GM19238 (cell line): ENCODE measurements around the gene TRAF3.
A peak's percentile ranks its signal among the peaks of the same experiment; 100 is the strongest.
"Not testable (repeated sequence)": the region's sequence is repeated elsewhere in the genome, so short reads cannot be mapped to it uniquely, and the experiment has no call there.

Source experiments
- DNase-seq: peaks from one replicate; pipeline ENCODE4 v3.0.0; 2011; ENCODE audit warnings: low spot score; ENCODE audit not compliant: insufficient read length

The TRAF3 gene

DNA sequence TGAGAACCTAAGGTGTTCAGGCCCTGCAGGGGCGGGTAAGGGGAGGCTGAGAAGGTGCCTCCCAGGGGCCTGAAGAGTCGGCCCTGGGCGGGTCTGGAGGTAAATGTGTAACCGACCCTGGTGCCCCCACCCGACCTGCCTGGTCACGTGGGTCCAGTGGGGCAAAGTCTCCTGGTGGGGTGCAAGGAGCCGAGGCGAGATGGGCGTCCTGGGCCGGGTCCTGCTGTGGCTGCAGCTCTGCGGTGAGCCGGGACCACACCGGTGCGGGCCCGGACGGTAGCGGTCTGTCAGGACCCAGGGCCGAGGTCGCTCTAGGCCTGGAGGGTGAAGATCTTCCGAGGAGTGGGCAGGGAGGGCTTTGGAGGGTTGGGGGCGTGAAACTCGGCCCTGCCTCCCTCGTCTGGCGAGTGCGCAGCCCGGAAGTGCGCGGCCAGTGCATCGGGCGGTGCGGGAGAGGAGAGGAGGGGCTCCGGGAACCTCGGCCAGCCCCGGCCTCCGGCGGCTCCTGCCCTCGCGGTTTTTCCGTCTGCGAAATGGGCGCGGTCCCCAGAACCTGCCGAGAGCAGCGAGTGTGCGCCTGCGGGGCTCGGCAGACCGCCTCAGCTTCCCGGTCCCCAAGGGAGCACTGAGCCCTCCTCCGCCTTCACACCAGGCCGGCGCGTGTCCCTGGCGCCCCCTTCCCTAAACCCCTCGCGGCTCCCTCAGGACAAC, 145.4 kb downstream of the TRAF3 start, which contains the start of gene AMN:
Gene AMN (plus strand): TSS at position 174 of the 711 bp plus-strand sequence. CDS start 26 bp downstream, at position 200.
- DNase-seq, result no peak

DNA sequence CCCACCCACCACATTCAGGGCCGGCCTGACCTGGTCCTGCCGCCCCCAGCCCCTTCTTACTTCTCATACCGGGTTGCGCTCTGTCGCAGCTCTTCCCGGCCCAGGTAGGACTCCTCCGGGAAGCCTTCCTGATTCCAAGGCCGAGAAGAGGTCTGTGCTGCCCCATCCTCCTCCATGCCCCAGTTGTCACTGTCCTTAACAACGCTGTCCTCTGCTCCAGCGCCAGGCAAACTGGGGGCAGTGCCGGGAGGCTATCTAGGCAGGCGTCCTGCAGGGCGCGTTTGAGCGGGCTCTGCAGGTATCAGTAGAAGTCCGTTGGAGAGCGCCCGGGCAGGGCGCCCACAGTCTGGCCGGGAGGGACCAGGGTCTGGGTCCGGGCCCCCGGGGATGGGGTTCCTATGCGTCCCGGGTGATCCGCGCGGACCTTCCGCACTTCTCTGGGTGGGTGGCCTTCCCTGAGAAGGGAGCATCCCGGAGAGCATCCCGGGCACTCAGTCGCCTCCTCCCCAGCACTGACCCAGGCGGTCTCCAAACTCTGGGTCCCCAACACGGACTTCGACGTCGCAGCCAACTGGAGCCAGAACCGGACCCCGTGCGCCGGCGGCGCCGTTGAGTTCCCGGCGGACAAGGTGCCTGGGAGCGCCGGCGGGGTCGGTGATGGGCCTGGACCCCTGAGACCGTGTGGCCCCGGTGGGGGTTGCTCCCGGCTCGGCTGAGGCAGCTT, 146.1 kb downstream of the TRAF3 start:
- no peak for DNase-seq

DNA sequence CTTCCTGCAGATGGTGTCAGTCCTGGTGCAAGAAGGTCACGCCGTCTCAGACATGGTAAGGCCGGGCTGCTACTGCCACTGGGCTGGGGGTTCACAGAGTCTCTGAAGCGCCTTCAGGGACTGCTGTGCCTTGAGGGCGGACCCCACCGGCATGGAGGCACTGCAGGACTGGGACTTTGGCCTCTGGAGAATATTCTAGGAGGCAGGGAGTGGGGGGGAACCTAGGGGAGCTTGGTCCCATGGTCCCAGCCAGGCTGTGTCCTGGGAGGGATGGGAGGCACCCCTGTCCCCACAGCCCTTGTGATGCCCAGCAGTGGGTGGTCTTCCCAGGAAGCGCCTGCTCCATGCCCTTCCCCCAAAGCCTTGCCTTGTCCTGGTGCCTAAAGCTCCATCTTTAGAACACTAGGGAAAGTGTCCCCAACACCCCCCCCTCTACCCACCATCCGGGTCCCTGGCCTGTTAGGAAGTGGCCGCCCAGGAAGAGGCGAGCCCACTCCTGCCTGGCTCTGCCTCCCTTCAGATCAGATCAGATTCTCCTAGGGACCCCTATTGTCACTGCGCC, 146.8 kb downstream of the TRAF3 start:
- DNase-seq, result no peak

DNA sequence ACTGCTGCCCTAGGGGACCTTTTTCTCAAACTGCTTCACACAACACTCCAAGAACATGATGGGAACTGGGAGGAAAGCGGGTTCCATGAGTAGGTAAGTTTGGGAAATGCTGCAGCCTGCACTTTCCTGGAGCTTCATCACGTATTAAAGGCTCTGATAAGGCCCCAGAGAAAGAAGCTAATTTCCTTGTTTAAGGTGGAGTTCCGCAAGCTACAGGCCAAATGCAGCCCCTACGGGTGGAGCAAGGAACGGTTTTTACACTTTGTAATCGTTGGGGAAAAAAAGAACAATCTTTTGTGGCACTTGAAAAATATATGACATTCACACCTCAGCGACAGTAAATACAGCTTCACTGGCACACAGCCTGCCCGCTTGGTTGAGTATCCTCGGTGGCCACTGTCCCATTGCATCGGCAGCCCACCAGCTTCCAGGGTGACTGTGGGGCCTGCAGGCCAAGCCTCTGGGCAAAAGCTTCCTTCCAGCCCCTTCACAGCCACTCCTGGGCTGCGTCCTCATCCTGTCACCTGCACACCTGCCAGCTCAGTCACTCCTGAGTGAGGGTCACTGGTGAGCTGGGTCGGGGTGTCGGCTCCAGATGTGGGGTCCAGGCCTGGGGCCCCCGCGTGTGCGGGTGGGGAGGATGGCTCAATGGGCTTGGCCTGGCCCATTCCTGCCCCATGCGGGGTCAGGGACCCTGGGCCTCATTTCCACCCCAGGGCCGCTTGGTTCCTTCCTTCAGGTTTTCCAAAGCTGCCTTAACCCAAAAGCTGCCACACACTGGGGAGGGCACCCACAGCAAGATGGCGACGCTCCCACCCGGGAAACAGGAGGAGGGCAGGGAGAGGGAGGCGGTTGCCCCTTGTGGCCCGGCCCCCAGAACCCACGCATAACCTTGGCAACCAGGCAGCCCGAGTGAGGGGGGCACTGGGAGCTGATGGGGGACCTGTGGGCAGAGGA, 147.7 kb downstream of the TRAF3 start:
- no peak for DNase-seq

DNA sequence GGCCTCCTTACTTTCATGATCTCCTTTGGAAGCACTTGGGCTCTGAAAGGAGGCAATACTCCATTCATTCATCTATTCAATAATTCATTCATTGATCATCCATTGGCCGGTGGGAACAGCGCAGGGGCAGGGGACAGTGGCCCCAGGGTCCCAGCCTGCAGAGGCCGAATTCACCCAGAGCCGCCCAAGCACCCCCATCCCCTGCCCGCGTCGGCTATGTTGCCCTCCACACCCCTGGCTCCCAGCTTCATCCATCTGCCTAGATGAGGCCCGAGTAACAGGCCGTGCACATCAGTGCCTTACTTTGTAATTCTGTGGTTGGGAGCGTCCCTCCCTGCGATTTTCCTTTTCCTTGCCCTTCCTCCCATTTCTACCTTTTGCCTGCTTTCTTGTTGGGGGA, 148.4 kb downstream of the TRAF3 start:
- DNase-seq, result no peak

DNA sequence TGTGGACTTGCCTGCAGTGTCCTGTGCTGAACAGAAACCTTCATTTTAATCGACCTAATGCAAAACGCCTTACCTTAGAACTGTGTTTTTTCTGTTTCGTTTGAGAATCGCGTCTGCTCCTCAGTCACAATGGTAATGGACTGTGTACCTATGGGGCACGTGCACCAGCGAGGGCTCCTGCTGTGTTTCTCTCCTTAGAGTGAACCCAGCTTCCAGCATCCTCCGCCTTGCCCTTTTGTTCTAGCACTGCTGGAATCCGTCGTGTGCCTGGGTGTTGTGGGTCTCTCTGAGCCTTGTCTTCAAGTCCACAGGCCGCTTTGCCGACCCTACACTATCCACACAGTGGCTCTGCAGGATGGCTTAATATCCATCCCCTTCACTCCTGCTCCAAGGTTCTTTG, 148.9 kb downstream of the TRAF3 start:
- no peak for DNase-seq

DNA sequence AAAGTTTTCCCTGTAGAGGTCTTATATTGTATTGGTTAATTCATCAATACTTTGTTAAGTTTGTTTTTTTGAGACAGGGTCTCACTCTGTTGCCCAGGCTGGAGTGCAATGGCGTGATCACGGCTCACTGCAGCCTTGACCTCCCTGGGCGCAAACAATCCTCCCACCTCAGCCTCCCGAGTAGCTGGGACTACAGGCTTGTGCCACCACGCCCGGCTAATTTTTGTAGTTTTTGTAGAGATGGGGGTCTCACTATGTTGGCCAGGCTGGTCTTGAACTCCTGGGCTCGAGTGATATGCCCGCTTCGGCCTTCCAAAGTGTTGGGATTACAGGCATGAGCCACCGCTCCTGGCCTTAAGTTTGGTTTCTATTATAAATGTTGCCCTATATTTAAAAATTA, 149.6 kb downstream of the TRAF3 start:
- not testable (repeated sequence) for DNase-seq

DNA sequence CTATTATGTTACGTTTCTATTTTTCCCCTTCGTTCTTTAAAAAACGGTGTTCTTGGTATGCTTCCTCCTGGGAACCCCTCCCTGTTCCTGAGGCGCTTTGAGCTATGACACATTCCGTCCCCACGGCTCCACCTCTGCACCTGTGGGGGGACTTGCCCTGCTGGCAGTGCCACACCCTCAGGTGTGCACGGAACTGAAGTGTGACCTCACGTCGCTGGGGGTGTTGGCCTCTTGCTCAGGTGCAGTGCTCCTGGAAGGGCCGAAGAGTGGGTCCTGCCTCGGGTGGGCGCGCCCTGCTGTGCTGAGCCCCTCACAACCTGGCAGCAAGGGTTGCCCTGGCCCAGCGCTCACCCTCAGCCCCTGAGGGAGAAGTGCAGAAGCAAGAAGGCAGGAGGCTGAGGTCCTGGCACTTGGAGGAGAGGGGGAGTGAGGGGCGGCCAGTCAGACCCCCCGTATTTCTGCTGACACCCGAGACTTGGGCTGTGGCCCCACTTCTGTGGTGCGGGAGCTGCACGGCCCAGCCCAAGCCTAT, 150.2 kb downstream of the TRAF3 start:
- DNase-seq, result no peak

DNA sequence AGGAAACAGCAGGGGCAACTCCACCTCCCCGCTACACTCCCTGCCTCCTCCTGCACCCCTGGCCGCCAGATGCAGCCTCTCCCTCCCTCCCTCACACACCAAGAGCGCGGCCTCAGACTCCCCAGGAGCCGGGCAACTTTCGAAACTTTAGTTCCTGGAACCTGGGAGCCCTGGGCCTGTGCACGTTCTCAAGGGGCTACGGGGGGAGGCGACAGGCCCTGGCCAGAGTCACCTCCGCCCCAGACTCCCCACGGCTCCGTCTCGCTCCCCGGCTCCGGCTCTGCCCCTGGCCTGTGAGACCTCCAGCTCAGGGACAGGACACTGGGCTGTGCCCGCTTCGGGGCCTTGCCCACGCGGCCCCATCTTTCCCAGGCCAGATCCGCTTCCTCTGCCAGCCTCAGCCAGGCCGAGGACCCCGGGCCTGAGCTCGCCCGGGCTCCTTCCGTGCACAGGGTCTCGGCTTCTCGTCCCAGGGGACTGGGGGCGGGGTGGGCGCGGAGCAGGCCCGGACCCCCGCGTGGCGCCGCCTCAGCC, 150.7 kb downstream of the TRAF3 start:
- DNase-seq, result no peak

DNA sequence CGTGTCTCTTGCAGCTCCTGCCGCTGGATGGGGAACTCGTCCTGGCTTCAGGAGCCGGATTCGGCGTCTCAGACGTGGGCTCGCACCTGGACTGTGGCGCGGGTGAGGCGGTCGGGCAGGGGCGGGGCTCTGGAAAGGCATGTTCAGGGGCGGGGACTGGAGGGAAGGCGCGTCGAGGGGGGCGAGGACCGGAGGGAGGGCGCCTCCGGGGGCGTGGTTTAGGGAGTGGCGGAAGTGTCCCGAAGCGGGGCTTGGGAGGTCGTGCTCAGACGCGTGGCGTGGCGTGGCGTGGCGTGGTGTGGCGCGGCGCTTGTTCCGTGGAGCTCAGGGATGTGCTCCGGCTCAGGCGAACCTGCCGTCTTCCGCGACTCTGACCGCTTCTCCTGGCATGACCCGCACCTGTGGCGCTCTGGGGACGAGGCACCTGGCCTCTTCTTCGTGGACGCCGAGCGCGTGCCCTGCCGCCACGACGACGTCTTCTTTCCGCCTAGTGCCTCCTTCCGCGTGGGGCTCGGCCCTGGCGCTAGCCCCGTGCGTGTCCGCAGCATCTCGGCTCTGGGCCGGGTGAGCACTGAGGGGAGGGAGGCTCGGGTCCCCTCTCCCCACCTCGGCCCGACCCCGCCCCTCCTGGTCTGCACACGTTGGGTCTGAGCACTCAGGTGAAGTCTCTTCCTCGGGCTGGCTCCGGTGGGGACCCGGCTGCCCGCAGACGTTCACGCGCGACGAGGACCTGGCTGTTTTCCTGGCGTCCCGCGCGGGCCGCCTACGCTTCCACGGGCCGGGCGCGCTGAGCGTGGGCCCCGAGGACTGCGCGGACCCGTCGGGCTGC, 151.4 kb downstream of the TRAF3 start:
- peak; percentile 90 for DNase-seq

DNA sequence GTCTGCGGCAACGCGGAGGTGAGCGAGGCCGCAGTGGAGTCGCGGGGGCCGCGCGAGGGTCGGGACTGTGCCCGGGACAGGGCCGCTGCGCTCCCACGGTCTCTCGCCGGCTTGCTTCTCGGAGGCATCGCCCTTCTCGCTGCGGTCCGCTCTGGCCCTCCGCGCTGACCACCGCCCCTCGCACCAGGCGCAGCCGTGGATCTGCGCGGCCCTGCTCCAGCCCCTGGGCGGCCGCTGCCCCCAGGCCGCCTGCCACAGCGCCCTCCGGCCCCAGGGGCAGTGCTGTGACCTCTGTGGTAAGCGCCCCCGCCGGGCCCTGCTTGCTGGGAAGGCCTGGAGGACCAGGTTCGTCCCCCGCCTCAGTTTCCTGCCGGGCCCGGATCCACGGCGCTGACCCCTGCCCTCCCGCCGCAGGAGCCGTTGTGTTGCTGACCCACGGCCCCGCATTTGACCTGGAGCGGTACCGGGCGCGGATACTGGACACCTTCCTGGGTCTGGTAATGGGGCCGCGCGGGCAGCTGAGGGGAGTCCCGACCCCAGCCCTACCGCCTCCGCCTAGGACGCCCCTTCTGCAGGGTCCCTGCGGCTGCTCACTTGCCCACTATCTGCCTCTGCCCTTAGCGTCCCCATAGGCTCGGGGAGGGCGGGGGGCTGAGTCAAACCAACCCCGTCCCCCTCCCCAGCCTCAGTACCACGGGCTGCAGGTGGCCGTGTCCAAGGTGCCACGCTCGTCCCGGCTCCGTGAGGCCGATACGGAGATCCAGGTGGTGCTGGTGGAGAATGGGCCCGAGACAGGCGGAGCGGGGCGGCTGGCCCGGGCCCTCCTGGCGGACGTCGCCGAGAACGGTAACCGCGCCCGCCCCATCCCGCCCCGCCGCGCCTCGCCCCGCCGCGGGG, 152.2 kb downstream of the TRAF3 start:
- DNase-seq, result no peak

DNA sequence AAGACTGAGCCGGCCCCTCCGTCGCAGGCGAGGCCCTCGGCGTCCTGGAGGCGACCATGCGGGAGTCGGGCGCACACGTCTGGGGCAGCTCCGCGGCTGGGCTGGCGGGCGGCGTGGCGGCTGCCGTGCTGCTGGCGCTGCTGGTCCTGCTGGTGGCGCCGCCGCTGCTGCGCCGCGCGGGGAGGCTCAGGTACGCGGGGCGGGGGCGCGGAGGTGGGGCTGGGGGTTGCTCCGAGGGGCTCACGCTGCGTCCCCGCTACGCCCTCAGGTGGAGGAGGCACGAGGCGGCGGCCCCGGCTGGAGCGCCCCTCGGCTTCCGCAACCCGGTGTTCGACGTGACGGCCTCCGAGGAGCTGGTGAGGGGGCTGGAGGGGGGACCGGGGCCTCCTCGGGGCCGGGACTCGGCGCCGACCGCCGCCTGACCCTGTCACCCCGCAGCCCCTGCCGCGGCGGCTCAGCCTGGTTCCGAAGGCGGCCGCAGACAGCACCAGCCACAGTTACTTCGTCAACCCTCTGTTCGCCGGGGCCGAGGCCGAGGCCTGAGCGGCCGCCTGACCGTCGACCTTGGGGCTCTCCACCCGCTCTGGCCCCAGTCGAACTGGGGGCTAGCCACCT, 153.0 kb downstream of the TRAF3 start:
- DNase-seq, result no peak

DNA sequence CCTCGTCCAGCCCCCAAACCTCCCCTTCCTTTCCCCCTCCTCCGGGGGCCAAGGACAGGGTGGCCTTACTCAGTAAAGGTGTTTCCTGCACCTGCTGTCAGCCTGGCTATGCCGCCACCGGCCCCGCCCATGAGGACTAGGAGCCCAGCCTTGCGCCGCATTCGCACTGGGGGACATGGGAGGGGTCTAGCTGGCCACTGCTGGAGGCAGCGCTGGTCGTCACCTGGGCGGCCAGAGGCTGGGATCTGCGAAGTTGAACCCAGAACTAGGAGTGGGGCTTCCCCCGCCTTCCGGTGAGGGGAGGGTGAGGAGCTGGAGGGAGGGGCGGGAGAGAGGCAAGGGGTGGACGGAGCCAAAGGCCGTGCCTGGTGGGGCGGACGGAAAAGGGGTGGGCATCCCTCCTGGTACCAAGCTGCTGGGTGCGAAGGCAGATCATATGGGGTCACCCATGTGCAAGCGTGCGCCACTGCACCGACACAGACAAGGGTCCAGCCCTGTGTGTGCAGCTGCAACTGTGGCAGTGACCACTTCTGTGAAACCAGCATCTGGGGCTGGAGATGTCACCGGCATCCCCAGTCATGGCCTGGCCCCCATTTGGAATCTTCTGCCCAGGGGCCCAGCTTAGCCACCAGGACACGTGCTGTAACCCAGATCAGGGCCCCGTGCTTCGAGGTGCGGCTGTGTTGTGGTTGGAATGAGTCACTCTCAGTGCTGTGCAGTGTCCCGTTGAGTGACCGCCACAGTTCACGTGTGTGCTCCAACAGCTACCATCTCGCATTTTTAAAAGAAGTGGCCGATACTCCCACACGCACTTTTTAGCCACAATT, 153.7 kb downstream of the TRAF3 start:
- no peak for DNase-seq

DNA sequence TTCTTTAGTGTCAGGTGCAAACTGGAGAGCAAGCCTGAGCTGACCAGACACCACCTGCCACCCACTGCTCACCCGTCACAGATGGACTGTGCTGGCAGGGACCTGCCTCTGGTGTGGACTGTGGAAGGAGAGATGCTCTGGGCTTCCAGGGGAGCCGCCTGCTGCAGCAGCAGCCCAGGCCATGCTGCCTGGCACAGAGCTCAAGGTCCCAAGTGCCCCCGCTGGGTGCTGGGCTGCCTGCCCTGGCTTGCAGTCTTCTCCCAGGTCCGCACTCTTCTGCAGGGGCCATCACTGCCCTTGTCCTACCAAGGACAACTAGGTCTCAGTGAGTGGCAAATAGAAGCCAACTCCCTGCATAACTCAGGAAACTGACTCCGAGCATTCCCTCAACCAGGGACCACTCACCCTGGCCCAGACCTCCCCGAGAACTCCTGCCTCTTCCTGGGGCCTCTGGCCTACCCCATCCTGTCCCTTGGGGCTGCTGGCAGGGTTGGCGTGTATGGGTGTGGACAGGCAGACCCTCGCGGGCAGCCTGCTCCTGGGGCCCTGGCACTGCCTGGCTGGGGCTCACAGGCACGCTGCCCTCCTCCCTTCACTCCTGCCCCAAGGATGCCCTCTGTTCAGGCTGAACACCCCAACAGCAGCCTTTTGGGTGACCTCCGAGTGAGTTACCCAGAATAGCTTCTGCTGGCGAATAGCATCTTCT, 154.5 kb downstream of the TRAF3 start:
- DNase-seq, result no peak

DNA sequence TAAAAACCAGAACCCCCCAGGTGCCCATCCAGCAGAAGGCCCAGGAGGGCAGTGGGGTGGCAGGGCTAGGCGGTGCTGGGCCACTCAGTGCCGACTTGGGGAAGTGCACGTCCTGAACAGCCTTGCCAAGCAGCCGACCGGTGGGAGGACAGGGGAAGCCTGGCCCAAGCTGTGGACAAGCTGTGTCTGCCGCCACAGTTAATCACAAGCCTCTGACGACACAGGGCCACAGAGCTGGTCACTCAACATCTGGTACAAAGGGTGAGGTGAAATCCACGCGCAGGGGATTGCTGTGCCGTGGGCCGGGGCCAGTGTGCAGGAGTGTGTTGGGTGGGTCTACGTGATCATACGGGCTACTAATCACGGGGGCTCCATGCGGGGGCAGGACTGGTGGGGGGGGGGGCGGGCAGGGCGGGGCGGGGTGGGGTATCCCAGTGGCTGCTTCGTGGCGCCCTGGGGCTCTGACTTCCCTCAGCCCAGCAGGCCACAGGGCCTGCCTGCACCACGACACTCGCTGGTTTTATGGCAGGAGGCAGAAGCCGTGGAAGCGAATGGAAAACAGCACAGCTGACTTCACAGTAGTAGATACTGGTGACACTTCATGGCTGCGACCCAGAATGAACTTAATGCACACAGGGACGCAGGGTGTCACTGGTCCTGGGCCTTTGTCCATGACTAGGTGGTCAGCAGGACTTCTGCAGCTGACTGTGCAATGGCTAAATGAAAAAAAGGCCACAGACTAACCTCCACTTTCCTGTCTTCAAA, 155.4 kb downstream of the TRAF3 start:
- DNase-seq, result no peak

DNA sequence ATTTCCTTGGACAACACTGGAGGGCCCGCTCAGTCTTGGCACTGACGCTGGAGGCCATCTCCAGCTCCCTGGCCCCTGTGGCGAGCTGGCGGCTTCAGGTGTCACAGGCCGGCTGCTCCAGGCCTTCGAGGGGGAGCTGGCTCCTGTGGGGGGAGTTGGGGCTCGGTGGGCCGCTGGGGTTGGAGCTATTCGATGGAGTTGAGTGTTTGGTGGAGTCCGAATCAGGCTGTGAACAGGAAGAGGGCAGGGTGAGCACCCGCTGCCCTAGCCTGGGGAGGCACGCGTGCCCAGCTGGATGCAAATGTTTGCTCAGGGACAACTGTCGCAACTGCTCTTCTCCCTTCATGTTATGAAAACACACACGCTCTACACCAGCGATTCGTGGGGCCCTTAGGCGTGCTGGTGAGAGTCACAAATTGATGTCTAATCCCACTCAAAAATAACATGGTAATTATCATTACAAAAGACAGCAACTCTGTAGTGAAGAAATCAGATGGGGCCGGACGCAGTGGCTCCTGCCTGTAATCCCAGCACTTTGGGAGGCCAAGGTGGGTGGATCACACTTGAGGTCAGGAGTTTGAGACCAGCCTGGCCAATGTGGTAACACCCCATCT, 156.5 kb downstream of the TRAF3 start:
- no peak for DNase-seq
